Measurements from ENCODE around the gene NPTN. TPM values are rescaled to one million over a fixed set of nuclear protein-coding genes. Genes with fewer than 3 reads are reported as not detected.
A peak's percentile ranks its signal among the peaks of the same experiment; 100 is the strongest.

NPTN gene
- total RNA-seq, 1 experiment from 2014 or later = 100 TPM

DNA sequence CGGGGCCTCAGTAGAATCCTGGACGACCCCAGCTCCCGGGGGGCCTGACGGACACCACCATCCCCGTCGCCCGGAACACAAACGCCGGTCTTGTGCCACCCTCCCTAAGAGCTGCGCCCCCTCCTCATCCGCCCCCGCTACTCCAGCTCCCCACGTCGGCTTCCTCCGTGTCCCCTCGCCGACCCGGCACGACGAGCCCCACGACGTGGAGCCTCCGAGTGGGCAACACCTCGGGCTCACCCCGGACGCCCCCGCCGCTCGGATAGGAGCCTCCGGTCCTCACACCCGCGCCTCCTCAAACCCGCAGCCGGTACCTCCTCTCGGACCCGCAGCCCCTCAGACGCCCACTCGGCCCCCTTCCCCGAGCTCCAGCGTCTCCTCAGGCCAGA, 525 bp downstream of the NPTN start:
- DNase-seq (ENCODE audit: low read depth) = no peak

DNA sequence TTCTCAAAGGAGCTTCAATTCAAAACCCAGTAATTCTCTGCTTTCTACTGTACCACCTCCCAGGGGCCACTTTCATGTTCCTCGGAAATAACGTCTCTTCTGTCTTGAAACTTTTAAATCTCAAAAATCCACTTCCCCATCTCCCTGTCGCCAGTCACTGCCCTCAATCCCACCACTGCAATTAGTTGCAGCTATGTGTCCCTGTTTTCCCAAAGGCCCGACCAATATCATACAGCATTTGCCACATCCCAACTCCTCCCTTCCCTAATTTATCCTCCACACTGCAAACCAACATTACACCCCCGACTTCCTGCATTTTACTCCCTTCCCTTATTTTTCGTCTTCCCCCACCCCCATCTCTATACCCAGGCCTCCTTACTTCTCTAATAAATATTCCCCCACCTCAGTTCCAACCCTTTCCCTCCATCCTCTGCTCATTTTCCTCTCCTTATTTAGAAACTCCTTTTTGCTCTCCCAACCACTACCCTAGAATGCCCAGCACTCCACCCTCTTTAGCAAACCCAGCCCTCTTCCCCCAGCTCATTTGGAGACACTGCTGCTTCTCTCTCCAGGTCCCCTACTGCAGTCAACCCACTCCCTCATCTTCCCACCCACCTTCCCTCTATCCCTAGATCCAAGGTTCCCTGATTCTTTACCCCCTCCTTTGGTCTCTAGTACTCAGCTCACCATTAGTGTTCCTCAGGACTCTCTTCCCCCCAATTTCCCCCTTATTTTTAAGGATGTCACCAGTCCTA, 1.1 kb downstream of the NPTN start:
- DNase-seq (ENCODE audit: low read depth) = peak; percentile 54

DNA sequence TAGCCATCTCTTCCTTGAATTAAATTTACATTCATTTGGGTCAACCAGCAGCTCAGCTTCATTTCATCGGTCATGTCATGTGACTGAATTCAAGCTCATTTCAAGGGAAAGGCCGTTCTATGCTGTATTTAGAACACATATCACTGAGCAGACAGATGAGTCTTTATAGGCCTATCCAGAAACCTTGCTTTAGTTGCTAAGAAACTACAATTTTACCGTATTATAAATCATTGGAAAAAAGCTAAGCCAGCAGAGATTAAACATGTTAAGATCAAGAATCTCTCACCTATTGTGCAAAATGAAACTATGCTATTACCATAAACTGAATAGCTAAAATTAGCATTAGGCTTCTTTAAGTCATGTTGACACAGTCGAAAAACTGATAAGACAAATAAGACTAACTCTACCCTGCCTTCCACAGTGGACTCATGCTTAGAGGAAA, 2.2 kb downstream of the NPTN start:
- DNase-seq (ENCODE audit: low read depth) = no peak

DNA sequence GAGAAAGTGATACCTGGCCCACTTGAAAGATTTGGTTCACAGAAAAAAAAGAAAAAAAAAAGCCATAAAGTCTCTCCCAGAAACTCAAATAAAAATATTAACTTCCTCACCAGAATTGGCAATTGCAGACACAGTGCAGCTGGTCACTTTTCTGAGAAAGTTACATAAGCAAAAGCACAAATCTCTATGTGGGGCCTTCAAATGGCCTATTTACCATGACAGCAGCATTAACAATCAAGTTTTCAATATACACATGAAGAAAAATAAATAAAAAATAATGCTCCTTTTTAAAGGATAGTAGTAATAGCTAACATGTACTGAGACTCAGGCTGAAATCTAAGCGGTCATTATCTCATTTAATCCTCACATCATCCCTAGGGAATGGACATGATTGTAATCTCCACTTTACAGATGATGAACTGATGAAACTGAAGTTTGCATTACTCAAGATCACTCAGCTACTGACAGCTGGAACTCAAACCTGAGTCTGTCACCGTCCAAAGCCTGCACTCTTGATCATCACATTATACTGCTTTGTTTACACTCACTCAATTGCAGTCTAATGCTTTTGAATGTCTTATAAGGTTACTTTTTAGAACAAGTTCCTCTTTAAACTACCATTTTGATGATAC, 3.3 kb downstream of the NPTN start:
- no peak for DNase-seq (ENCODE audit: low read depth)

DNA sequence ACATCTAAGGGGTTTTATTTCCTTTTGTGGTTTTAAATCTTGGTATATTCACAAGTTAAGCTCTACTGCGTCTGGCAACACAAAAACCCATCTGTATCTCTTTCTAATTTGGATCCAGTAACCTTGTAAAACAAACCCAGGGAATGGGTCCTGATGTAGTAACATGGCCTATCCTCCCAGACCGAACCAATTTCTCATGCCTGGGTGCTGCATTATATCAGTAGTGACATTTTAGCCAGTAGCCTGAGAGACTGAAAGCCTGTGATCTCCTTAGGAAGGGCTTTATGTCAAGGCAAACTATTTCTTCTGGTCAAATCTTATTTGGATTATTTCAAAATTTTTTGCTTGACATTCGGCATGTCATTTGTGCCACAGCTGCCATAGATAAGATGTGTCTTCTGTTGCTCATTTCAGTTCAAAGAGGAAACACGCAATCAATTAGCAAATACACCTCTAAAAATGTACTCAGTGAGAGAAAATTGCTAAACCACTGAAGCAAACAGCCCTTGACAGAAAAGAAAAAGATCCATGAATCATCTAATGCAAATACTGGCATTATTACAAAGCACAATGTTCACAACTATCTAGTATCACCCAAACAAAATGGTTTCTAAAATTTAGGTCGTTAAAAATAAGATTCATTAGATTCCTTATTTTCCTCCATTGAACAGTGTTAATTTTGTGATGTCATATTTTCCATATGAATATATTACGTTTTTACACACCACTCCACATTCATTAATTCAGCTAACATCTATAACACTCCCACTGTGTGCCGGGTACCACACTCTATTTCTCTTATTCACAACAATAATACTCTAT, 4.0 kb downstream of the NPTN start:
- DNase-seq (ENCODE audit: low read depth) = no peak

DNA sequence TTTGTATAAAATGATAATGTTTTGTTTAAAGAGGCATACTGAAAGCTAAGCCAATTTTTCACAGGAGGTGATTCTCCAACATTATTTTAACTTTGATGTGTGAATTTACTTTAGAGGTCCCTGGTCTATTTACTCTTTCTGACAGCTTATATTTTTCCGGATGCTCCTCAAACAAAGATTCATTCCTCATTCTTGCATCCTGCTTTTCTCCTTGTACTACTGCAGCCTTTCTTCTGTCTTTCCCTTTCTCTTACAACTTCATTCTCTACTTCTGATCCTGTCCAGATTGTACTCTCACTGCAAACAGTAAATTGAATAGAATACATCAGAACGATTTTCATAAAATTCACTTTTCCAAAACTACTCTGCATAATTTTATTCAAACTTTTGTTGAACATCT, 5.1 kb downstream of the NPTN start:
- no peak for DNase-seq (ENCODE audit: low read depth)

DNA sequence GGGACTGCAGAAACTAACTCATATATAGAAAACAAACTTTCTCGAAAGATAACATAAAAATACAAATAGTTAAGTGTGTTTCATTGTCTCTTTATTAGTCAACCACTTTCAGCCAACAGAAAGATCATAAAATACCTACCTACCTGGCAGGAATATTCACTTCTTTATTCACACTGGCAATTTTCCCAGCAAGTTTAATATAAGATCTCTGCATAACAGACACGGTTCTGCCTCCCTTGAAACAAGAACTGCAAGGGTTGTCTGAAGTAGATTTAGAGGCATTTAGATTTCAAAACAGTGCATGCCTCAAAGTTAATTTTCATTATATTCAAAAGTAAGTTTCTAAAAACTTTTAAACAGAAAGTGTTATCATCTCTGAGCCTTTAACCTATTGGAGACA, 7.1 kb downstream of the NPTN start:
- DNase-seq (ENCODE audit: low read depth) = no peak

DNA sequence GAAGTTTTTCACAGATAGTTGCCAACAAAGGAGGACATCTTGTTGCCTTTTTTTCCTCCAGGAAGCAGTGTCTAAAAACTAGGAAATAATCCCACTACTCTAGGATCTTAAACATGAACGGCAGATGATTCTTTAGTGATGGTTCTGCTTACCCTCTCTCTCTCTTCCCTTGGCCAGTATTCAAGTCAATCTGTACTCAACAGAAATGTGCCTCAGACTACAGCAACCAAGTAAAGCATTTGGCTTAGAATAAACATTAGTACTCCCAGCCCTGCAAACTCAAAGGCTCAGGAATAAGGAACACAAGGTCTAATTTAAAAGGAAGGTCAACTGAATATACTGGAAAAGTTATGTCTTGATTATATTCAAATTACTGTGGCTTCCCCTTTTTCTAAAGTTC, 8.7 kb downstream of the NPTN start:
- no peak for DNase-seq (ENCODE audit: low read depth)

DNA sequence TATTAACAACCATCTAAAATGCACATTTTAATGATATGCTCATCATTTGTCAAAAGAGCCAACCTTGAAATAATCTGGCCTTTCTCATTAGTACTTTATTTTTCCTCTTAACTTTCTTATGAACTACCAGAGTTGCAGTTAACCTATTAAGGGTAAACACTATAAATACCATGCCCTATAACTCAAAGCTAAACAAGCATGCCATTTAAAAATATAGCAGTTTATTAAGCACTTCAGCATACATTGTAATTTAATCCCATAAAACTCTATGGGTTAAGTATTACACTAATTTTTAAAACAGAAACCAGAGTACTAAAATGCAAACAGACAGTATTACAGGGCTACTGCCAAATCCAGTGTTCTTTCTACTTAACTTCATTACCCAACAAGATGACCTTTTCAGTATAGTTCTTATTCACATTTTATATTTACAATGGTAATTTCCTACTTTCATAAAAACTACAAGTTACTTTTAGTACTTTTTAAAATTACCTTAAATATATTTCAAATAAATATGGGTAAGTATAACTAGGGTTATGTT, 11.8 kb downstream of the NPTN start:
- no peak for DNase-seq (ENCODE audit: low read depth)

DNA sequence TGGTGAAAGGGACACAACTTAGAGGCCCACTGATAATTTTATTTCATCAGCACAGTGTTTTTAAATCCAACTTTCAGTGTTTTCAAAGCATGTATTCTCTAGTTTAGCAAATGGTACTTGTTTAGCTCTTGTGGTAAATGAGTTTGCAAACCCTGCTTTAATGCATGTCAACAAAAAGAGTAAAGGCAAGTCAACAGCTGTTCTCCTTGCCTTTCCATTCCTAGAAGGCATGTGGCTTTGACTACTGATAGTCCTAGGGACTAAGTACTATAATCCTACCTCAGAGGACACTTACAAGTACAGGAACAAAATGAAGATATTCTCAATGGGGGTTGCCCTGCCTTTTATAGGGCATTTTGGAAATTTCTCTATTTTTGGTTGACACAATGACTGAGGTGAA, 13.1 kb downstream of the NPTN start:
- DNase-seq (ENCODE audit: low read depth) = no peak

DNA sequence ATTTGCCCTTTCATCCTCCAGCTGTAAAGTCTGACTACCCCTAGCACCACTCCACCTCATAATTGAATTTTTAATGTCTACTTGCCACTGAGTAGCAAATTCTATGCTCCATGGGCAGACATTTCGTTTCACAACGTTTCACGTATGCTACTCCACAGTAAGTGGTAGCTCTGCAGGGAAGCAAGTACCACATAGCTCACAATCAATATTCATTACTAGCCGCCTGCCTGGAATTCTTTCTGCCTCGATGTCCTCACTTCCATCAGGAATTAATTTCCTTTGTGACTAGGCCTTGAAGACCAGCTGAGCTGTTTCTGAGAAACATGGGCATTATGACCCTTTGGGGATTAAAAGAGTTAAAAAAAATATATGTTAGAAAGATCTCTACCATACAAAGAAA, 15.3 kb downstream of the NPTN start:
- DNase-seq (ENCODE audit: low read depth) = no peak

DNA sequence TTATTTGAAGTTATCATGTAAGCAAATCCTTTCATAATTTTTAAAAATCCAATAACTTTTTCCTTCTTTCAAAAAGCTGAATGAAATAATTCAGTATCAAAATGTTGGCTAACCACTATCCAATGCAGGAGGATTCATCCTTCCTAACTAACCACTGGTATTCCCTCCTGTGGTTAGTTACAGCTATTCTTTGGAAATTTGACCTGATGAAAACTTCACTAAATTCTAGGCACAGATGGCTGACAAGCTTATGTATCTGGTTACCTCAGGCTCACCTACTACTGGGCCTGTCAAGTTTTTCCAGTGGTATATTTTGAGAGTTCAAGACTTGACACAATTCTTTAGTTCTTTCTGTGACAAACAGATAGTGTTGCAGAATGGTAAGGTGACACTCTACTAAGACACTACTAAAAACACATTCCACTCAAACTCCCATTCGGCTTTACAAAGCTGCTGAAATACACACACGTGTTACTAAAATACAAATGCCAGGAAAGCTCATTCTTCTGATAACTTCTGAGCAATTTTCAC, 15.8 kb downstream of the NPTN start:
- DNase-seq (ENCODE audit: low read depth) = no peak

DNA sequence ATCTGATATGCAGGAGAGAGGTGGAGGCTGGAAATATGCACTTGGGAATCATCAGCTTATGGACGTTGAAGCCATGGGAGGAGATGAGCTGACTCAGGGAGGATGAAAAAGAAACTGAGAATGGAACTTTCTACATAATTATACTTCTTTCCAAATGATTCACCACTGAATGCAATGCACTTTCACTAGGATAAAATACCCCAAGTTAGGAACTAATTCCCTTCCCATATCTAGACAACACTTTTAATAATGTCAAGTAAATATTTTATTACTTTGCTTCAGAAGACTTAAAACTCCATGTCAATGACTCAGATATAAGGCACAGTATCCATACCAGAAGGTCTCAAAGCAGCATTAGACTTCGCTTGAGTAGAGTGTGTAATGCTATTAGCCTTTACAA, 24.2 kb downstream of the NPTN start:
- DNase-seq (ENCODE audit: low read depth) = peak; percentile 37

DNA sequence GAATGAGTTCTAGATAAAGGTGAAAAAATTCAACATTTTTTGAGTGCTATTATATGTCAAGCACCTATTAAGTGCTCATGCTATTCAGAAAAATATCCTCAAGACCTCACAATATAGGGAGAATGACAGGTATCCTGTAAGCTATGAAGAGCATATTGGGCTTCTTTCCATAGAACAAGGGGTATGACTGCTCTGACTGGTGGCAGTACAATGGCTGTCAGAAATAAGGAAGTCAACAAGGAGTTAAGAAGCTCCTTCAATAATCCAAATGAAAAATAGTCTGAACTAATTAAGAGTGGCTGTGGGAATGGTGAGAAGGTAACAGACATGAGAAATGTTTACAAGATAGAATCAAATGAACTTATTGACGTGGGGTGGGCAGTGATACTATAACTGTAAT, 24.7 kb downstream of the NPTN start:
- no peak for DNase-seq (ENCODE audit: low read depth)

DNA sequence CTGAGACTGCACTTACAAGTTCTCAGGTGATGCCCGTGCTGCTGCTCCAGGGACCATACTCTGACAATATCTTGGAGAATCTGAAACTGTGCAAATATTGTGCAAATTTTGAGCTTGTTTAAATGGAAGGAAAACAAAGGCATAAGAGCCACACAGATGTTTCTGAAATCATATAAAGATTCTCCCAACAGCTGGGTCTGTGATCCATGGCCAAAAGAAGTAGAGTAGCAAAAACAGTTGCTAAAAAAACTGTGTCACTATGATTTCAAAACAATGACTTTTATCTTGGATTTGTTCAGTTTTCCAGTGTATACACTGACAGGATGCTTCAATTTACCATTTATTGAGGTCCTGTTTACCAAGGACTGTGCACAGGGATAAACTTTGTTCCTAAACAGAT, 25.3 kb downstream of the NPTN start:
- no peak for DNase-seq (ENCODE audit: low read depth)

DNA sequence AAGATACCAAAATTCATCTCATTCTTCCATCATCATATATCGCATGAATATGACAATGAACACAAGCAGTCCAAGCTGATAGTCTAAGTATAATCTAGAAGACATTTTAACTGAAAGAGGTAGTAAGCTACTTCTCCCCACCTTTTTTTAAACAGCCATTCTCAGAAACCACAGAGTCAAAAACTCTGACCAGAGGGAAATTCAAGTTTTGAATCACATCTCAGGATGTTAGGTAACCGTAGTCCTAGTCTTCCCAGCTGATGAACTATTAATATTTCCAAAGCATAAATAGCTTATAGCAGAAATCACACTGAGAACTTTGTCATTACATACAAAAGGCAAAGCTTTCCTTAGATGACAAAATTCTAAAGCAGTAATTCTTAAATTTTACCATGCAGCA, 25.8 kb downstream of the NPTN start:
- DNase-seq (ENCODE audit: low read depth) = no peak

DNA sequence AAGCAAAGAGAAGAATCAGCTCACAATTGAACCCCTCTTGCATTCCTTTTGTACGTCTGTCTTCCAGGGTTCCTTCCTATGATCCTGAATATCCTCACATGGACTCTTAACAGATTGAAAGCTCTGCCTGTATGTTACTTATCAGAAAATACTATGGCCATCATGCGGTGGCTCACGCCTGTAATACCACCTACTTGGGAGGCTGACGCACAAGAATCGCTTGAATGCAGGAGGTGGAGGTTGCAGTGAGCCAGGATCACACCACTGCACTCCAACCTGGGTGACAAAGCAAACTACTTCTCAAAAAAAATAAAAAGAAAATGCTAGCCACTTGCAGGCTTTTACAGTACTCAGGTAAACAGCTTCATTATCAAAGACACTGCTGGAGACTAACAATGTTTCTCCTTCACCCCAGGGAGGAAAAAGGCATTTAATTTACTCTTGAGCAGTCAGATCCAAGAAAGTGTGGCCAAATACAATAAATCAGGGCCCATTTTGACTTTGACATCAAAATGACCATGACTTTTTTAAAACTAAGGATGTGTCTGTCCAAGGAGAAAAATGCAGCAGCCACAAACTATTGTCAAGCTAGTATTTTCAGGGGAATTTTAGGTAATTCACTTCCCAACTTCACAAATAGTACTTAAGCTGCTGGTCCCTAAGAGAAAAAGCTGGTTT, 27.3 kb downstream of the NPTN start:
- DNase-seq (ENCODE audit: low read depth) = no peak

DNA sequence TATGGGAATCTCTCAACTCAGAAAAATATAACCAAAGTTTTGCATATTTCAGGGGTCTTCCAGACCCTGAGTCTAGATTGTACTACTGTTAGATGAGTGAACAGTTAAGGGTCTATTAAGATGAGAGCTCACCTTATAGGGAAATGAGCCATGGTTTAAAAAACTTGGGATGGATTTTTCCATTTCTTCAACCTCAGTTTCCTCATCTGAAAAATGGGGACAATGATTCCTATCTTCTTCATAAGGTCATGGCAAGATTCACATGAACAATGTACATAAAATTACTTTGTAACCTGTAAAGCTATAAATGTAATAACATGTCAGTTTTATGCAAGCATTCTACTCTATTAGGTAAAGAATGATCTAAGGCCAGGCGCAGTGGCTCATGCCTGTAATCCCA, 28.7 kb downstream of the NPTN start:
- no peak for DNase-seq (ENCODE audit: low read depth)

DNA sequence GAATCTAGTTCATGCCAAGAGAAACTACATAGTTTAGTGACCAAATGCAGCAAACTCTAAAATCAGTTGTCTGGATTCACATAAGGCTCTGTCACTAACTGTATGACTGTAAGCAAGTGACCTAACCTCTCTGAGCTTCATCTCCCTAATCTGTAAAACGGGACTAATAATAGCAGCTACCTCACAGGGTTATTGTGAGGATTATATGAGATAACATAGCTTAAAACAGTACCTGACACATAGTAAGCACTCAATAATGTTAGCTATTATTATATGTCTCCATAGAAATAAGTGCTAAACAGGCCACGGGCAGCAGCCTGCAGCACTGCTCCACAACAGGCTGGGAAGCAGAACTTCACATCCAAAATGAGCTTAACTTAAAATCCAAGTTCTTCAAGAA, 30.2 kb downstream of the NPTN start:
- DNase-seq (ENCODE audit: low read depth) = no peak

DNA sequence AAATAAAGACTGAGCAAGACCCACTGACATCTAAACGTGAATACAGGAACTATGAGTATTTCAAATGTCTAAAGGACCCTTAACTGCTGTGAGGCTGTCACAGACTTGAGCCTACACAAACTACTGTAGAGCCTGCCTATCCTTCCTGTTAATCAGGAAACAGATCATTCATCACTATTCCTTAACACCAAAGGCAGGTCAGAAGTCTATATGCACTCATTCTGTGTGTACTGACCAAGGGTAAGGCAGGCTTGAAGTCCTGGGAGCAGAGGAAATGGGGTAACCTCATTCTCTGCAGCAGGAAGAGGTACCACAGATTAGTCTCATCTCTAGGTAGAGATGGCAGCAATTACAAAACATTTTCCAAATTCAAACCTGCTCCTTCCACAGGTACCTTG, 30.7 kb downstream of the NPTN start:
- no peak for DNase-seq (ENCODE audit: low read depth)
